Caco-2 (cell line): ENCODE data around the gene CBX7. TPM values are rescaled to one million over a fixed set of nuclear protein-coding genes. Genes with fewer than 3 reads are reported as not detected.
"Not testable (repeated sequence)": the region's sequence is repeated elsewhere in the genome, so short reads cannot be mapped to it uniquely, and the experiment has no call there.

Experiments used
- BruUV-seq: library from RNA; stranded (reverse); fragments of 400-500 nt; replicated peaks from 2 replicates; lab custom pipeline; 2021; lab: Mats Ljungman, UMichigan
- CTCF ChIA-PET: fragments of 300-600 bp; sonication (Branson Sonifier 250); formaldehyde crosslinking; loops from one replicate; lab custom pipeline; 2022; ENCODE audit warnings: antibody characterized with exemption; lab: Charles Lee
- POLR2A ChIA-PET: fragments of 300-600 bp; sonication (Branson Sonifier 250); formaldehyde crosslinking; loops from one replicate; lab custom pipeline; 2022; ENCODE audit warnings: antibody characterized with exemption; lab: Charles Lee
- DNase-seq, 2 experiments: peaks; one replicate each; pipeline versions ENCODE4 v3.0.0 to v3.0.0-alpha.2; 2020 to 2022
- H3K27me3 ChIP-seq: replicated peaks from 2 replicates; pipeline ENCODE4 v1.6.0; 2011; ENCODE audit warnings: low read length; ENCODE audit not compliant: control insufficient read depth, insufficient read depth
- H3K36me3 ChIP-seq: 2 replicates; pipeline ENCODE4 v1.5.1; 2011; ENCODE audit warnings: low read length; ENCODE audit not compliant: control insufficient read depth, insufficient read depth
- H3K4me1 ChIP-seq: fragments of 250-450 bp; sonication (Bioruptor Pico); 2 replicates; pipeline ENCODE4 v1.5.1; 2020; ENCODE audit warnings: mild to moderate bottlenecking
- H3K4me3 ChIP-seq: 2 replicates; pipeline ENCODE4 v1.5.1; 2011; ENCODE audit warnings: low read depth, mild to moderate bottlenecking, control low read depth, low read length
- H3K9me3 ChIP-seq: fragments of 250-450 bp; sonication (Bioruptor Pico); 2 replicates; pipeline ENCODE4 v1.5.1; 2020; ENCODE audit warnings: mild to moderate bottlenecking, moderate library complexity
- H3K27ac Mint-ChIP-seq: one replicate; pipeline ENCODE4 v1.8.0; 2022; ENCODE audit warnings: mixed read lengths; ENCODE audit not compliant: unreplicated experiment
- H3K27me3 Mint-ChIP-seq: one replicate; pipeline ENCODE4 v1.8.0; 2022; ENCODE audit warnings: mixed read lengths; ENCODE audit not compliant: insufficient read depth, unreplicated experiment
- H3K36me3 Mint-ChIP-seq: one replicate; pipeline ENCODE4 v1.8.0; 2022; ENCODE audit warnings: mild to moderate bottlenecking, mixed read lengths; ENCODE audit not compliant: insufficient read depth, unreplicated experiment
- H3K4me1 Mint-ChIP-seq: one replicate; pipeline ENCODE4 v1.8.0; 2022; ENCODE audit warnings: low read depth, mixed read lengths; ENCODE audit not compliant: unreplicated experiment
- H3K4me3 Mint-ChIP-seq: one replicate; pipeline ENCODE4 v1.8.0; 2022; ENCODE audit warnings: mild to moderate bottlenecking, moderate library complexity, mixed read lengths; ENCODE audit not compliant: unreplicated experiment
- H3K9me3 Mint-ChIP-seq: one replicate; pipeline ENCODE4 v1.8.0; 2022; ENCODE audit warnings: mixed read lengths; ENCODE audit not compliant: unreplicated experiment
- intact Hi-C: fragments of 100-400 bp; cut with micrococcal nuclease; formaldehyde crosslinking; loops from one replicate; pipeline ENCODE4 v1.10.0; 2022; ENCODE audit not compliant: unreplicated experiment
- total RNA-seq: library from RNA; stranded (reverse); gene quantifications from 2 replicates; pipeline ENCODE4 v1.2.3, GENCODE V29; 2022
- TF ChIP-seq, protein P1 (sequence below), 2 experiments: fragments of 200-600 bp in 1 of 2; IDR thresholded peaks; 1 replicate in 1 of 2; 2 replicates in 1 of 2; pipeline versions ENCODE4 v1.5.1 to v1.8.0; 2011 to 2022; ENCODE audit warnings: antibody characterized with exemption in 1 of 2, control low read depth in 1 of 2, inconsistent platforms in 1 of 2, low read depth in 1 of 2, low read length in 1 of 2, mild to moderate bottlenecking in 1 of 2, moderate library complexity in 1 of 2; ENCODE audit not compliant: insufficient read depth in 1 of 2, severe bottlenecking in 1 of 2, unreplicated experiment in 1 of 2

CBX7 gene
- total RNA-seq, 1 experiment from 2014 or later = 4.4 TPM

DNA sequence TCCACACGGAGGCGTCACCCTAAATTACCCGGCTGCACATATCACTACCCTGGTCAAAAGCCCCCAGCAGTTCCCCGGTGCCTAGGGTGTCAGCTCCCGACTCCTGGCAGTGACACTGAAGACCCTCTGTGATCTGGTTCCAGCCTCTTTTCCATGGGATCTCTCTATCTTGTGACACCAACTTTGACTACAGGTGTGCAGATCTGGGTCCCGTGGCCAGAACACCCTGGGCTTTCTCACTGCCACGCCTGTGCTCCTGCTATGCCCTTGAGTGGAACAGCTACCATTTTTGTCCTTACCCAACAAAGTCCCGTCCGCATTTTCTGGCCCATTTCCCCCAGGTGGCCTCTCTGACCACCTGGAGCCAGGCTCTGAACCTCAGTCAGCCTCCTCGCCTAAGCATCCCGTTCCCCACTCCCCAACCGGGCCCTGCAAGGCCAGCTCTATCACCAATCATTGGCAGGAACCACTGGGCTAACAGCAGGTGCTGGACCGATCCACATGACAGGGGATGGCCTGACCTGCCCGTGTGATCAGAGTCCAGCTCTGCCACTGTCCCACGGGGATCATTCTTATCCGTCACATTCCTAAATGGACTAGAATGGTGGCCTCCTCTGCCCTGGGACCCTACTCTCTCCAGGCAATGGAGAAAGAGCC, 20.7 kb upstream of the CBX7 start:
- no peaks in the 10 kb centered on the region for H3K27me3 ChIP-seq
- H3K36me3 ChIP-seq = no peaks in the 10 kb centered on the region
- H3K9me3 Mint-ChIP-seq = no peaks in the 10 kb centered on the region
- BruUV-seq = no TSS peak
- no peak overlapping the region for H3K4me3 Mint-ChIP-seq
- H3K36me3 Mint-ChIP-seq = peaks cover 18% of the 10 kb centered on the region
- H3K4me3 ChIP-seq = no peak overlapping the region
- TF ChIP-seq, protein P1, sequence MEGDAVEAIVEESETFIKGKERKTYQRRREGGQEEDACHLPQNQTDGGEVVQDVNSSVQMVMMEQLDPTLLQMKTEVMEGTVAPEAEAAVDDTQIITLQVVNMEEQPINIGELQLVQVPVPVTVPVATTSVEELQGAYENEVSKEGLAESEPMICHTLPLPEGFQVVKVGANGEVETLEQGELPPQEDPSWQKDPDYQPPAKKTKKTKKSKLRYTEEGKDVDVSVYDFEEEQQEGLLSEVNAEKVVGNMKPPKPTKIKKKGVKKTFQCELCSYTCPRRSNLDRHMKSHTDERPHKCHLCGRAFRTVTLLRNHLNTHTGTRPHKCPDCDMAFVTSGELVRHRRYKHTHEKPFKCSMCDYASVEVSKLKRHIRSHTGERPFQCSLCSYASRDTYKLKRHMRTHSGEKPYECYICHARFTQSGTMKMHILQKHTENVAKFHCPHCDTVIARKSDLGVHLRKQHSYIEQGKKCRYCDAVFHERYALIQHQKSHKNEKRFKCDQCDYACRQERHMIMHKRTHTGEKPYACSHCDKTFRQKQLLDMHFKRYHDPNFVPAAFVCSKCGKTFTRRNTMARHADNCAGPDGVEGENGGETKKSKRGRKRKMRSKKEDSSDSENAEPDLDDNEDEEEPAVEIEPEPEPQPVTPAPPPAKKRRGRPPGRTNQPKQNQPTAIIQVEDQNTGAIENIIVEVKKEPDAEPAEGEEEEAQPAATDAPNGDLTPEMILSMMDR (IDR thresholded peaks at IDR 0.05; ENCODE audit: insufficient read depth in 1 of 2, low read depth in 1 of 2, low read length in 1 of 2, severe bottlenecking in 1 of 2, unreplicated experiment in 1 of 2) = no peak
- intact Hi-C loops = no loop called here
- ChIA-PET CTCF (interaction anchor here (0.5 to 1.4 kb wide), 7 partner anchors 25 to 347 kb away, joined by 3 to 5 read pairs (median 3); partner anchors contain the start of gene ATF4), POLR2A (interaction anchor here (0.6 to 1.0 kb wide), 4 partner anchors 68 to 146 kb away, joined by 3 to 4 read pairs (median 3); partner anchors contain the start of gene RPL3)
- H3K9me3 ChIP-seq = no peaks in the 10 kb centered on the region
- H3K27me3 Mint-ChIP-seq = peaks cover 3% of the 10 kb centered on the region
- H3K27ac Mint-ChIP-seq = peak overlapping the region; percentile 100
- DNase-seq = no peak
- H3K4me1 Mint-ChIP-seq = peaks cover 51% of the 10 kb centered on the region
- peaks cover 57% of the 10 kb centered on the region for H3K4me1 ChIP-seq

GRCh38 chr22:39172265-39173049, 20.0 kb upstream of the CBX7 start:
- H3K4me3 Mint-ChIP-seq, H3K9me3 Mint-ChIP-seq, DNase-seq, H3K4me3 ChIP-seq, H3K9me3 ChIP-seq, H3K27me3 ChIP-seq, H3K36me3 ChIP-seq, BruUV-seq, H3K27me3 Mint-ChIP-seq, intact Hi-C loops: not testable (repeated sequence)
- CTCF ChIA-PET = interaction anchor here (0.5 to 1.4 kb wide), 6 partner anchors 26 to 348 kb away, joined by 3 to 5 read pairs (median 4); partner anchors contain the start of gene ATF4
- POLR2A ChIA-PET = interaction anchor here (0.6 to 1.0 kb wide), 3 partner anchors 69 to 147 kb away, joined by 3 to 4 read pairs (median 3); partner anchors contain the start of gene RPL3
- Mint-ChIP-seq H3K4me1 (peaks cover 44% of the 10 kb centered on the region), H3K27ac (peak overlapping the region; percentile 100), H3K36me3 (peaks cover 18% of the 10 kb centered on the region)
- H3K4me1 ChIP-seq = peaks cover 54% of the 10 kb centered on the region

DNA sequence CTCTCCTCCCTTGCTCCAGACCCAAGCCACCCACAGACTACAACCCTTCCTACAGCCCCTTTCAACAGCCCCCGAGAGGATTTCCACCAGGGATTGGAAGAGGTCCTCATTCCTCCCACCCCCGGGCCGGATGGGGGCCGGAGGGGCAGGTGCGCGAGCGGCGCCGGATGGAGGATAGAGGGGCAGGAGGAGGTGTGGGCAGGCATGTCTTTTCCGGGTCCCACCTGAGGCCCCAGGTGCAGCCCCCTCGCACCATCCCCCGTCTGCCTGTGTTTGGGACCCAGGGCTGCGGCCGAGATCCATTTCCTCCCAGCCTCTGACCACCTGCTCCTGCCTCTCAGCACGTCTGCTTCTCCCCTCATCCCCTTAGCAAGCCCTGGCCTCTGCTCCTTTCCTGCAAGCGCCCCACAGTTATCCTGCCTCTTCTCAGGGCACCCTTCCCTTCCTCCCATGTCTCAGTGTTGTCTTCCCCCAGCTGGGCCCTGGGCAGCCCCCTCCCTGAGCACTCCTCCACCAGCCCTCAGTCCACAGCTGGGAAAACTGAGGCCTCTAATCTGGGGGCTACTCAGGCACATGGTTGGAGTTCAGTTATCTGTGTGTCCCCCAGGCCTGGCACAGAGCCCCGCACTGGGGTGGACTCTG, 19.3 kb upstream of the CBX7 start:
- peak in 1 of 2 experiments; percentile 14 for DNase-seq
- POLR2A ChIA-PET = no interaction called here
- peaks cover 3% of the 10 kb centered on the region for H3K27me3 Mint-ChIP-seq
- H3K36me3 ChIP-seq = no peaks in the 10 kb centered on the region
- H3K27ac Mint-ChIP-seq = peak overlapping the region; percentile 68
- H3K27me3 ChIP-seq = no peaks in the 10 kb centered on the region
- peaks cover 18% of the 10 kb centered on the region for H3K36me3 Mint-ChIP-seq
- H3K9me3 ChIP-seq = no peaks in the 10 kb centered on the region
- TF ChIP-seq, protein P1 (IDR thresholded peaks at IDR 0.05; ENCODE audit: insufficient read depth in 1 of 2, low read depth in 1 of 2, low read length in 1 of 2, severe bottlenecking in 1 of 2, unreplicated experiment in 1 of 2) = no peak
- no peak overlapping the region for H3K4me3 Mint-ChIP-seq
- intact Hi-C loops = loop anchor here (2.0 kb wide), 1 partner anchor 139 kb away; no protein-coding TSS in a partner anchor
- H3K9me3 Mint-ChIP-seq = no peaks in the 10 kb centered on the region
- no TSS peak for BruUV-seq
- peaks cover 49% of the 10 kb centered on the region for H3K4me1 ChIP-seq
- H3K4me3 ChIP-seq = no peak overlapping the region
- peaks cover 43% of the 10 kb centered on the region for H3K4me1 Mint-ChIP-seq
- CTCF ChIA-PET = interaction anchor here (0.6 to 1.7 kb wide), 12 partner anchors 11 to 403 kb away, joined by 3 to 14 read pairs (median 5); no protein-coding TSS in a partner anchor
